Subcutaneous adipose tissue (tissue), 4 donors: ENCODE results near the gene TEDC1. TPM values are rescaled to one million over a fixed set of nuclear protein-coding genes. Genes with fewer than 3 reads are reported as not detected.

Source experiments
- total RNA-seq, 4 donors: library from RNA; depleted of rRNA; stranded (reverse); fragments of >200 nt; gene quantifications; one replicate each; pipeline ENCODE4 v1.1.0, GENCODE V29; 2016
- TF ChIP-seq, protein P1 (sequence below): fragments of 450-650 bp; IDR thresholded peaks from one replicate; pipeline ENCODE4 v1.5.1; 2016; ENCODE audit warnings: low read depth, mild to moderate bottlenecking, control low read depth, antibody characterized with exemption, moderate library complexity

The TEDC1 gene
- total RNA-seq, 4 donors from 2014 or later = 1.3 to 3.5 (median 2.1) TPM

- TF ChIP-seq, protein P1, sequence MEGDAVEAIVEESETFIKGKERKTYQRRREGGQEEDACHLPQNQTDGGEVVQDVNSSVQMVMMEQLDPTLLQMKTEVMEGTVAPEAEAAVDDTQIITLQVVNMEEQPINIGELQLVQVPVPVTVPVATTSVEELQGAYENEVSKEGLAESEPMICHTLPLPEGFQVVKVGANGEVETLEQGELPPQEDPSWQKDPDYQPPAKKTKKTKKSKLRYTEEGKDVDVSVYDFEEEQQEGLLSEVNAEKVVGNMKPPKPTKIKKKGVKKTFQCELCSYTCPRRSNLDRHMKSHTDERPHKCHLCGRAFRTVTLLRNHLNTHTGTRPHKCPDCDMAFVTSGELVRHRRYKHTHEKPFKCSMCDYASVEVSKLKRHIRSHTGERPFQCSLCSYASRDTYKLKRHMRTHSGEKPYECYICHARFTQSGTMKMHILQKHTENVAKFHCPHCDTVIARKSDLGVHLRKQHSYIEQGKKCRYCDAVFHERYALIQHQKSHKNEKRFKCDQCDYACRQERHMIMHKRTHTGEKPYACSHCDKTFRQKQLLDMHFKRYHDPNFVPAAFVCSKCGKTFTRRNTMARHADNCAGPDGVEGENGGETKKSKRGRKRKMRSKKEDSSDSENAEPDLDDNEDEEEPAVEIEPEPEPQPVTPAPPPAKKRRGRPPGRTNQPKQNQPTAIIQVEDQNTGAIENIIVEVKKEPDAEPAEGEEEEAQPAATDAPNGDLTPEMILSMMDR = no peak
These were observed 8.4 kb upstream of the TEDC1 start for GRCh38 chr14:105482486-105483110.

- TF ChIP-seq, protein P1 = no peak
These were observed 7.6 kb upstream of the TEDC1 start for GRCh38 chr14:105483300-105484068.

GRCh38 chr14:105484069-105484996 is 6.7 kb upstream of the TEDC1 start:
- TF ChIP-seq, protein P1 = no peak

DNA sequence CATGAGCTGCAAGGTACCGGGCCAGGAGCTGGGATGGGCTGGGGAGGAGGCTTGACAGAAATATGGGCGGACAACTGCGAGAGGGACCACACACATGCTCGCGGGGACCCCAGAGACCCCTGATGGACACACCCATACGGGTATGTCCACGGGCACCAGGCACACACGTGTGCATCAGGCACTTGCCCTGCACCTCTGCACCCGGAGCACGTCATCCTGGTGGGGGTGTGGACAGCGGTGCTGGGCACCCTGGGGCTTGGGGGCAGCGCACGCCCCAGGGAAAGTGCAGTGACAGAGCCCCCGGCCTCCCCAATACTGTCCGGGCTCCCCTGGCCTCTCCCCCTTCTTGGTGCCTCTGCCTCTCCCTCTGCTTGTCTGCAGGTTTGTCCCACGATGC is 6.1 kb upstream of the TEDC1 start:
- TF ChIP-seq, protein P1 = no peak

- TF ChIP-seq, protein P1 = no peak
These were observed 5.3 kb upstream of the TEDC1 start for GRCh38 chr14:105485739-105486162.

- TF ChIP-seq, protein P1 = no peak
These were observed 4.7 kb upstream of the TEDC1 start, which contains the start of gene CRIP1 for GRCh38 chr14:105486163-105486973. TSS of gene CRIP1 (plus strand) at chr14:105486886. CDS start at chr14:105487260, 374 bp downstream.
